GM10248 (cell line): Measurements from ENCODE around the gene GBP4.

ENCODE experiments used
- CTCF ChIA-PET: fragments of 300-600 bp; sonication (Branson Sonifier 250); formaldehyde crosslinking; extraction: SDS; loops from one replicate; lab custom pipeline; 2021; ENCODE audit warnings: antibody characterized with exemption; lab: Yijun Ruan, JAX
- POLR2A ChIA-PET: fragments of 350-650 bp; sonication (Branson Sonifier 250); formaldehyde crosslinking; extraction: SDS; loops from one replicate; lab custom pipeline; 2020; ENCODE audit warnings: antibody characterized with exemption; lab: Yijun Ruan, JAX
- DNase-seq: peaks from one replicate; pipeline ENCODE4 v3.0.0; 2012; ENCODE audit errors: extremely low spot score
- TF ChIP-seq, protein P1 (sequence below): IDR thresholded peaks from 2 replicates; pipeline ENCODE4 v1.5.1; 2012; ENCODE audit warnings: mild to moderate bottlenecking, low read depth; ENCODE audit errors: extremely low read depth, missing control alignments, control extremely low read depth

Gene GBP4

DNA sequence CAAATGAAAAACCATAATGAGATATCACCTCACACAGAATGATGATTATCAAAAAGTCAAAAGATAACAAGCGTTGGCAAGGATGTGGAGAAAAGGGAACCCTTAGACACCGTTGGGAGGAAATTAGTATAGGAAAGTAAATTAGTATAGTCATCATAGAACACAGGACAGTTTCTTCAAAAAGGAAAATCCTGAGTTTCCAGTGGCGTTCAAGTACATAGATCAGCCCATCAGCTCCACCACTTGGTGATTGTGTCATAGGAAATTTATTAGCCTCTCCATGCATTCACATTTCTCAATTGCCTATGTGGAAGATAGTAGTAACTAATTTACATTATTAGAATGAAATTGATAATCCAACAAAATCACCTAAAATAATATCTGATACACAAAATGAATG, 52.0 kb downstream of the GBP4 start:
- TF ChIP-seq, protein P1, sequence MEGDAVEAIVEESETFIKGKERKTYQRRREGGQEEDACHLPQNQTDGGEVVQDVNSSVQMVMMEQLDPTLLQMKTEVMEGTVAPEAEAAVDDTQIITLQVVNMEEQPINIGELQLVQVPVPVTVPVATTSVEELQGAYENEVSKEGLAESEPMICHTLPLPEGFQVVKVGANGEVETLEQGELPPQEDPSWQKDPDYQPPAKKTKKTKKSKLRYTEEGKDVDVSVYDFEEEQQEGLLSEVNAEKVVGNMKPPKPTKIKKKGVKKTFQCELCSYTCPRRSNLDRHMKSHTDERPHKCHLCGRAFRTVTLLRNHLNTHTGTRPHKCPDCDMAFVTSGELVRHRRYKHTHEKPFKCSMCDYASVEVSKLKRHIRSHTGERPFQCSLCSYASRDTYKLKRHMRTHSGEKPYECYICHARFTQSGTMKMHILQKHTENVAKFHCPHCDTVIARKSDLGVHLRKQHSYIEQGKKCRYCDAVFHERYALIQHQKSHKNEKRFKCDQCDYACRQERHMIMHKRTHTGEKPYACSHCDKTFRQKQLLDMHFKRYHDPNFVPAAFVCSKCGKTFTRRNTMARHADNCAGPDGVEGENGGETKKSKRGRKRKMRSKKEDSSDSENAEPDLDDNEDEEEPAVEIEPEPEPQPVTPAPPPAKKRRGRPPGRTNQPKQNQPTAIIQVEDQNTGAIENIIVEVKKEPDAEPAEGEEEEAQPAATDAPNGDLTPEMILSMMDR: no peak
- DNase-seq: no peak
- ChIA-PET CTCF (no interaction called here), POLR2A (no interaction called here)

DNA sequence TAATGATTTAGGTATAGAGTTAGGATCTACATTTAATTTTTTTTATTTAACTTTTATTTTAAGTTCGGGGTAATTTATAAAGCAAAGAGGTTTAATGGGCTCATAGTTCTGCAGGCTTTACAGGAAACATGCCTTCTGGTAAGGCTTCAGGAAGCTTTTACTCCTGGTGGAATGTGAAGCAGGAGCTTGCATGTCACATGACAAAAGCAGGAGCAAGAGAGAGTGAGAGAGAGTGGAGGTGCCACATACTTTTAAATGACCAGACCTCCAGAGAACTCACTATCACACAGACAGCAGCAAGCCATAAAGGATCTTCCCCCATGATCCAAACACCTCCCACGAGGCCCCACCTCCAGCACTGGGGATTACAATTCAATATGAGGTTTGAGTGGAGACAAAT, 55.3 kb downstream of the GBP4 start:
- ChIA-PET CTCF (interaction anchor here (1.3 kb wide), 1 partner anchor 20 kb away, joined by 3 read pairs; no protein-coding TSS in a partner anchor), POLR2A (no interaction called here)
- DNase-seq: no peak
- TF ChIP-seq, protein P1: no peak

DNA sequence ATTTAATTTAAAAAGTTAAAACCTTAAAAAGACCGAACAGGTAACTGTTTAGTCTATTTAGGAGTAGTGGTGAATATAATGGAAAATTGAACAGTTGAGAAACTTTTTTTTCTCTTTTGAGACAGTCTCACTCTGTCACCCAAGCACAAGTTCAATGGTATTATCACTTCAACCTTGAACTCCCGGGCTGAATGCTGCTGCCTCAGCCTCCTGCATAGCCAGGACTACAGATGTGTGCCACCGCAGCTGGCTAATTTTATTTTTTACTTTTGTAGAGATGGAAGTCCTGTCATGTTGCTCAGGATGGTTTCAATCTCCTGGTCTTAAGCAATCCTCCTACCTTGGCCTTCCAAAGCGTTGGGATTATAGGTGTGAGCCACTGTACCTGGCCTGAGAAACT, 56.6 kb downstream of the GBP4 start:
- ChIA-PET CTCF (interaction anchor here (1.0 kb wide), 1 partner anchor 10 kb away, joined by 3 read pairs; no protein-coding TSS in a partner anchor), POLR2A (no interaction called here)
- TF ChIP-seq, protein P1: no peak
- DNase-seq: no peak

DNA sequence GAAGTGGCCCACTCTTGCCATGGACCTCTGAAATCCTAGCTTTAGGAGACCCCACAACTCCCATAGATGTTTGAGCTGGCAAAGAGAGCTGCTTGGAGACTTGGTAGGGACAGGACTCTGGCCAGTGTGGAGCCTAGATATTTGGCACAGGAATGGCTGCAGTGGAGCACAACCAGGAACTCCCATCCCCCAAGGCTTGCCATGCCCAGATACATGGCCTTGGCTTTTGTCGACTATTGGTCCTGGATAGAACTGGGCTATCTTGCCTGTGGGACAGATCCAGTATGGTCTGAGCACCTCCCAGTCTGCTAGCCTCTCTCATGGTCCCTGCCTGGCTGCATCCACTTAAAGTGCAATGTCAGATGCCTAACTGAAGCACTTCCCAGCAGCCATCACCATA, 65.0 kb downstream of the GBP4 start:
- no peak for DNase-seq
- POLR2A ChIA-PET: no interaction called here
- CTCF ChIA-PET: interaction anchor here (1.1 to 1.8 kb wide), 2 partner anchors 33 to 65 kb away, joined by 3 to 4 read pairs; partner anchors contain the start of gene GBP4
- TF ChIP-seq, protein P1: no peak
